IMR-90 (cell line): ENCODE measurements around the gene CHCHD1. TPM values are rescaled to one million over a fixed set of nuclear protein-coding genes. Genes with fewer than 3 reads are reported as not detected.

Experiments used
- ATAC-seq: fragments of 200-7000 bp; cut with Tn5 transposase; 2 replicates; pipeline ENCODE4 v1.9.1; 2020; ENCODE audit warnings: low read depth, mild to moderate bottlenecking, moderate library complexity
- BruUV-seq: library from RNA; stranded (reverse); fragments of 400-500 nt; replicated peaks from 2 replicates; lab custom pipeline; 2021; lab: Mats Ljungman, UMichigan
- CTCF ChIA-PET: fragments of 300-600 bp; formaldehyde crosslinking; extraction: SDS; loops from one replicate; lab custom pipeline; 2021; ENCODE audit warnings: antibody characterized with exemption; lab: Yijun Ruan, JAX
- POLR2A ChIA-PET: fragments of 300-600 bp; sonication (Branson Sonifier 250); formaldehyde crosslinking; loops from one replicate; lab custom pipeline; 2022; ENCODE audit warnings: antibody characterized with exemption; ENCODE audit not compliant: unreplicated experiment; lab: Charles Lee
- DNase-seq: peaks from one replicate; pipeline ENCODE4 v3.0.0; 2013
- H2AFZ ChIP-seq: replicated peaks from 2 replicates; pipeline ENCODE3; 2013; ENCODE audit warnings: low read length, mild to moderate bottlenecking; ENCODE audit not compliant: poor library complexity
- H2AK5ac ChIP-seq: 2 replicates; pipeline ENCODE4 v1.6.1; 2013; ENCODE audit warnings: low read depth, low read length, inconsistent platforms
- H2AK9ac ChIP-seq: replicated peaks from 2 replicates; pipeline ENCODE3; 2013; ENCODE audit warnings: mild to moderate bottlenecking, low read depth, low read length, moderate library complexity; ENCODE audit not compliant: poor library complexity
- H2BK120ac ChIP-seq: 2 replicates; pipeline ENCODE4 v1.6.1; 2013; ENCODE audit warnings: low read depth, low read length, inconsistent platforms
- H2BK15ac ChIP-seq: 3 replicates; pipeline ENCODE4 v1.6.1; 2013; ENCODE audit warnings: low read depth, low read length, inconsistent platforms
- H2BK20ac ChIP-seq: 2 replicates; pipeline ENCODE4 v1.6.1; 2013; ENCODE audit warnings: low read depth, mild to moderate bottlenecking, inconsistent platforms, low read length, moderate library complexity
- H2BK5ac ChIP-seq: 2 replicates; pipeline ENCODE4 v1.6.1; 2013; ENCODE audit warnings: mild to moderate bottlenecking, low read depth, low read length, inconsistent platforms; ENCODE audit not compliant: poor library complexity, severe bottlenecking
- H3K14ac ChIP-seq: replicated peaks from 2 replicates; pipeline ENCODE4 v1.6.1; 2013; ENCODE audit warnings: low read depth, low read length, inconsistent platforms
- H3K18ac ChIP-seq: 2 replicates; pipeline ENCODE4 v1.6.1; 2013; ENCODE audit warnings: low read depth, low read length, control low read depth
- H3K23ac ChIP-seq: 2 replicates; pipeline ENCODE4 v1.6.1; 2013; ENCODE audit warnings: low read depth, low read length, inconsistent platforms
- H3K27ac ChIP-seq: 2 replicates; pipeline ENCODE4 v1.5.1; 2013; ENCODE audit warnings: mild to moderate bottlenecking, control low read depth, low read length; ENCODE audit not compliant: insufficient read depth
- H3K27me3 ChIP-seq: 2 replicates; pipeline ENCODE4 v1.6.1; 2013; ENCODE audit warnings: low read length; ENCODE audit not compliant: control insufficient read depth, insufficient read depth
- H3K36me3 ChIP-seq: 2 replicates; pipeline ENCODE4 v1.6.1; 2013; ENCODE audit warnings: low read length, mixed read lengths; ENCODE audit not compliant: control insufficient read depth, insufficient read depth
- H3K4ac ChIP-seq: 2 replicates; pipeline ENCODE4 v1.6.1; 2013; ENCODE audit warnings: low read depth, low read length, inconsistent platforms
- H3K4me1 ChIP-seq: 2 replicates; pipeline ENCODE4 v1.6.1; 2013; ENCODE audit warnings: low read length, mixed read lengths; ENCODE audit not compliant: control insufficient read depth, insufficient read depth
- H3K4me2 ChIP-seq: 2 replicates; pipeline ENCODE4 v1.6.1; 2013; ENCODE audit warnings: low read depth, mild to moderate bottlenecking, control low read depth, low read length, moderate library complexity
- H3K4me3 ChIP-seq: 2 replicates; pipeline ENCODE4 v1.5.1; 2013; ENCODE audit warnings: low read depth, mild to moderate bottlenecking, control low read depth, low read length, moderate library complexity; ENCODE audit not compliant: insufficient read depth
- H3K56ac ChIP-seq: 2 replicates; pipeline ENCODE4 v1.6.1; 2013; ENCODE audit warnings: low read length, inconsistent platforms; ENCODE audit not compliant: insufficient read depth; ENCODE audit errors: extremely low read depth
- H3K79me1 ChIP-seq, 2 experiments: 2 replicates each; pipeline ENCODE4 v1.6.1; 2013; ENCODE audit warnings: low read length in 2 of 2, inconsistent platforms in 1 of 2, low read depth in 1 of 2
- H3K9ac ChIP-seq: 2 replicates; pipeline ENCODE4 v1.6.1; 2013; ENCODE audit warnings: low read depth, low read length, control low read depth
- H3K9me1 ChIP-seq: 2 replicates; pipeline ENCODE4 v1.6.1; 2013; ENCODE audit warnings: low read length, inconsistent platforms; ENCODE audit not compliant: insufficient read depth
- H3K9me3 ChIP-seq: 2 replicates; pipeline ENCODE4 v1.6.1; 2013; ENCODE audit warnings: low read length; ENCODE audit not compliant: control insufficient read depth, insufficient read depth
- H4K20me1 ChIP-seq: 2 replicates; pipeline ENCODE4 v1.6.1; 2013; ENCODE audit warnings: low read length, inconsistent platforms; ENCODE audit not compliant: insufficient read depth
- H4K5ac ChIP-seq: 2 replicates; pipeline ENCODE4 v1.6.1; 2013; ENCODE audit warnings: mild to moderate bottlenecking, low read depth, low read length, control low read depth
- H4K8ac ChIP-seq, 2 experiments: 2 replicates each; pipeline ENCODE4 v1.6.1; 2013; ENCODE audit warnings: low read depth in 2 of 2, low read length in 2 of 2, control low read depth in 1 of 2, inconsistent platforms in 1 of 2
- H4K91ac ChIP-seq: 2 replicates; pipeline ENCODE4 v1.6.1; 2013; ENCODE audit warnings: low read depth, low read length, inconsistent platforms; ENCODE audit not compliant: insufficient read depth
- BHLHE40 ChIP-seq: fragments of 150-350 bp; IDR thresholded peaks from 2 replicates; pipeline ENCODE4 v1.6.1; 2016; ENCODE audit warnings: mild to moderate bottlenecking, low read depth, low read length
- CEBPB ChIP-seq: IDR thresholded peaks from 2 replicates; pipeline ENCODE4 v1.6.1; 2012; ENCODE audit warnings: low read depth, low read length, improper control_type of control experiment
- CHD1 ChIP-seq: IDR thresholded peaks from 2 replicates; pipeline ENCODE4 v1.6.1; 2012; ENCODE audit warnings: low read depth, low read length, improper control_type of control experiment
- FOS ChIP-seq: fragments of 150-350 bp; IDR thresholded peaks from 2 replicates; pipeline ENCODE4 v1.6.1; 2016; ENCODE audit warnings: low read depth, low read length
- MAFK ChIP-seq: IDR thresholded peaks from 2 replicates; pipeline ENCODE4 v1.6.1; 2012; ENCODE audit warnings: low read depth, low read length, improper control_type of control experiment
- MAZ ChIP-seq: IDR thresholded peaks from 2 replicates; pipeline ENCODE4 v1.6.1; 2012; ENCODE audit warnings: low read depth, mild to moderate bottlenecking, low read length, improper control_type of control experiment, moderate library complexity, borderline replicate concordance
- MXI1 ChIP-seq: IDR thresholded peaks from 2 replicates; pipeline ENCODE4 v1.6.1; 2012; ENCODE audit warnings: low read depth, mild to moderate bottlenecking, low read length, moderate library complexity, borderline replicate concordance
- NFE2L2 ChIP-seq: fragments of 150-350 bp; IDR thresholded peaks from 2 replicates; pipeline ENCODE4 v1.6.1; 2016; ENCODE audit warnings: low read depth, mild to moderate bottlenecking, low read length
- POLR2A ChIP-seq: IDR thresholded peaks from 2 replicates; pipeline ENCODE4 v1.6.1; 2012; ENCODE audit warnings: mild to moderate bottlenecking, low read depth, low read length
- RAD21 ChIP-seq: IDR thresholded peaks from 2 replicates; pipeline ENCODE4 v1.6.1; 2012; ENCODE audit warnings: low read length, improper control_type of control experiment
- RCOR1 ChIP-seq: IDR thresholded peaks from 2 replicates; pipeline ENCODE4 v1.6.1; 2012; ENCODE audit warnings: mild to moderate bottlenecking, low read length, improper control_type of control experiment; ENCODE audit not compliant: insufficient replicate concordance
- RFX5 ChIP-seq: IDR thresholded peaks from 2 replicates; pipeline ENCODE4 v1.8.0; 2012; ENCODE audit warnings: low read depth, mild to moderate bottlenecking, low read length, moderate library complexity
- SMC3 ChIP-seq: fragments of 150-350 bp; IDR thresholded peaks from 2 replicates; pipeline ENCODE4 v1.6.1; 2016; ENCODE audit warnings: low read depth, mild to moderate bottlenecking, antibody characterized with exemption, low read length, moderate library complexity
- WGBS, 2 experiments: methylation state at CpG; one replicate each; pipeline versions ENCODE4 v1.1.5 to v1.1.7; 2013; ENCODE audit warnings: missing lambda C conversion rate in 2 of 2; ENCODE audit not compliant: insufficient read length in 1 of 2; ENCODE audit errors: extremely low coverage in 2 of 2; 5-methylcytosine and 5-hydroxymethylcytosine counted together
- dilution Hi-C: fragments of 300-500 bp; cut with HindIII; formaldehyde crosslinking; loops from one replicate; pipeline ENCODE4 v1.14.3; 2018; ENCODE audit warnings: low sequenced_read_pairs; ENCODE audit not compliant: unreplicated experiment
- in situ Hi-C: fragments of 300-500 bp; cut with MboI; formaldehyde crosslinking; loops from 3 replicates; pipeline ENCODE4 v1.14.3; 2019; ENCODE audit warnings: low sequenced_read_pairs, inconsistent platforms, mixed read lengths
- intact Hi-C: fragments of 100-400 bp; cut with micrococcal nuclease; formaldehyde crosslinking; loops from 2 replicates; pipeline ENCODE4 v1.10.0; 2022
- polyA plus RNA-seq, 3 experiments: library from polyadenylated mRNA; depleted of rRNA; stranded (reverse); fragments of >200 nt; gene quantifications; 2 replicates each; pipeline ENCODE4 v1.2.3, GENCODE V29; 2012; ENCODE audit warnings: low replicate concordance in 1 of 3
- total RNA-seq: library from RNA; depleted of rRNA; stranded (reverse); fragments of >200 nt; gene quantifications from 2 replicates; pipeline ENCODE4 v1.2.3, GENCODE V29; 2012
- TF ChIP-seq, protein P1 (sequence below): fragments of 150-350 bp; IDR thresholded peaks from 2 replicates; pipeline ENCODE4 v1.6.1; 2016; ENCODE audit warnings: low read depth, mild to moderate bottlenecking, low read length, moderate library complexity, borderline replicate concordance
- TF ChIP-seq, protein P2 (sequence below): fragments of 150-350 bp; IDR thresholded peaks from 2 replicates; pipeline ENCODE4 v1.6.1; 2017; ENCODE audit warnings: mild to moderate bottlenecking, antibody characterized with exemption, low read length, low read depth
- TF ChIP-seq, protein P3 (sequence below): conservative IDR thresholded peaks from 2 replicates; pipeline ENCODE4 v1.5.1; 2012; ENCODE audit warnings: mild to moderate bottlenecking, low read depth, low read length, improper control_type of control experiment

Gene CHCHD1
- total and polyA plus RNA-seq, 2 of the 4 experiments (the other 2 are of a cell fraction), result 11.5 to 21.0 TPM

DNA sequence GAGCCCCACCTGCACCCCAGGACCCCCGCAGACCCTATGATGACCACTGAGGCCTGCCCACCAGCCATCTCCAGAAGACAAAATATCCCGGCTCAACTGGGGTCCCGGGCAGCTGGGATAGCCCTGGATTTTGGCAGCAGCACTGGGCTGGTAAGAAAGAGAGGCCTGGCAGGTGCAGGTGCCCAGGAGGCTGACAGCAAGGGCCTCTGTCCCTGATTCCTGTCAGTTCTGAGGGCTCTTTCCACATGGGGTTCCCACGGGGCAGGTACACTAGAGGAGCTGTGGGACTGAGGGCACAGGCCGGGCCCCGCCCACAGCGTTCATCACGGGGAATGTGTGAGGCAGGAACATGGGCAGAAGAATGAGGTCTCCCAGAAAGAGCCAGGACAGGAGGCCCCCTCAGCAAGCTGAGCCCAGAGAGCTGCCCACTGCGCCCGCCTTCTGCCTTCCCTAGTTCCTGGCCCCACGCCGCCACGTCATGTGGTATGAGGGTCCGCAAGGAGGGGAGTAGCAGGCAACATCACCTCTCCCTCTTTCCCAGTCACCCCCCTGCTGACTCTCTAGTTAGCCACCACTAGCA, 42.4 kb downstream of the CHCHD1 start:
- Histone ChIP-seq H3K9me3 (no peaks in the 10 kb centered on the region), H3K23ac (no peak overlapping the region), H4K20me1 (no peaks in the 10 kb centered on the region), H3K27ac (no peak overlapping the region), H3K9ac (no peak overlapping the region), H4K8ac (no peak overlapping the region), H4K5ac (no peak overlapping the region), H3K79me1 (no peaks in the 10 kb centered on the region; a peak in 1 of 4 replicates), H3K27me3 (no peaks in the 10 kb centered on the region), H3K4me2 (no peak overlapping the region), H3K4me3 (no peak overlapping the region), H2BK20ac (no peak overlapping the region), H3K56ac (no peak overlapping the region), H3K14ac (no peak overlapping the region), H3K4ac (no peak overlapping the region), H3K18ac (no peak overlapping the region), H4K91ac (no peak overlapping the region), H2AFZ (no peak overlapping the region), H2AK9ac (no peak overlapping the region), H3K36me3 (peaks cover 30% of the 10 kb centered on the region), H3K4me1 (no peaks in the 10 kb centered on the region; the same call in 1 of the 2 replicates), H2AK5ac (no peak overlapping the region), H3K9me1 (peaks cover 12% of the 10 kb centered on the region; the same call in 1 of the 2 replicates), H2BK5ac (no peak overlapping the region), H2BK120ac (no peak overlapping the region), H2BK15ac (no peak overlapping the region)
- intact Hi-C loops, result no loop called here
- ChIA-PET POLR2A (no interaction called here), CTCF (no interaction called here)
- TF ChIP-seq MAFK (no peak), FOS (no peak), POLR2A (no peak), CEBPB (no peak), MXI1 (no peak), NFE2L2 (no peak), BHLHE40 (no peak), RAD21 (no peak), SMC3 (no peak), MAZ (no peak), CHD1 (no peak), RCOR1 (no peak), RFX5 (no peak)
- TF ChIP-seq, protein P1, sequence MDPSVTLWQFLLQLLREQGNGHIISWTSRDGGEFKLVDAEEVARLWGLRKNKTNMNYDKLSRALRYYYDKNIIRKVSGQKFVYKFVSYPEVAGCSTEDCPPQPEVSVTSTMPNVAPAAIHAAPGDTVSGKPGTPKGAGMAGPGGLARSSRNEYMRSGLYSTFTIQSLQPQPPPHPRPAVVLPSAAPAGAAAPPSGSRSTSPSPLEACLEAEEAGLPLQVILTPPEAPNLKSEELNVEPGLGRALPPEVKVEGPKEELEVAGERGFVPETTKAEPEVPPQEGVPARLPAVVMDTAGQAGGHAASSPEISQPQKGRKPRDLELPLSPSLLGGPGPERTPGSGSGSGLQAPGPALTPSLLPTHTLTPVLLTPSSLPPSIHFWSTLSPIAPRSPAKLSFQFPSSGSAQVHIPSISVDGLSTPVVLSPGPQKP, result no peak
- TF ChIP-seq, protein P2, sequence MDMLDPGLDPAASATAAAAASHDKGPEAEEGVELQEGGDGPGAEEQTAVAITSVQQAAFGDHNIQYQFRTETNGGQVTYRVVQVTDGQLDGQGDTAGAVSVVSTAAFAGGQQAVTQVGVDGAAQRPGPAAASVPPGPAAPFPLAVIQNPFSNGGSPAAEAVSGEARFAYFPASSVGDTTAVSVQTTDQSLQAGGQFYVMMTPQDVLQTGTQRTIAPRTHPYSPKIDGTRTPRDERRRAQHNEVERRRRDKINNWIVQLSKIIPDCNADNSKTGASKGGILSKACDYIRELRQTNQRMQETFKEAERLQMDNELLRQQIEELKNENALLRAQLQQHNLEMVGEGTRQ, result no peak
- TF ChIP-seq, protein P3, sequence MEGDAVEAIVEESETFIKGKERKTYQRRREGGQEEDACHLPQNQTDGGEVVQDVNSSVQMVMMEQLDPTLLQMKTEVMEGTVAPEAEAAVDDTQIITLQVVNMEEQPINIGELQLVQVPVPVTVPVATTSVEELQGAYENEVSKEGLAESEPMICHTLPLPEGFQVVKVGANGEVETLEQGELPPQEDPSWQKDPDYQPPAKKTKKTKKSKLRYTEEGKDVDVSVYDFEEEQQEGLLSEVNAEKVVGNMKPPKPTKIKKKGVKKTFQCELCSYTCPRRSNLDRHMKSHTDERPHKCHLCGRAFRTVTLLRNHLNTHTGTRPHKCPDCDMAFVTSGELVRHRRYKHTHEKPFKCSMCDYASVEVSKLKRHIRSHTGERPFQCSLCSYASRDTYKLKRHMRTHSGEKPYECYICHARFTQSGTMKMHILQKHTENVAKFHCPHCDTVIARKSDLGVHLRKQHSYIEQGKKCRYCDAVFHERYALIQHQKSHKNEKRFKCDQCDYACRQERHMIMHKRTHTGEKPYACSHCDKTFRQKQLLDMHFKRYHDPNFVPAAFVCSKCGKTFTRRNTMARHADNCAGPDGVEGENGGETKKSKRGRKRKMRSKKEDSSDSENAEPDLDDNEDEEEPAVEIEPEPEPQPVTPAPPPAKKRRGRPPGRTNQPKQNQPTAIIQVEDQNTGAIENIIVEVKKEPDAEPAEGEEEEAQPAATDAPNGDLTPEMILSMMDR, result no peak
- no peak for DNase-seq
- WGBS, 2 experiments, result 60% methylated on average over 1 of the region's 14 CpGs; no CpG with 5 or more reads in 1 of the 2 experiments
- in situ Hi-C loops, result no loop called here
- ATAC-seq, result no peak
- dilution Hi-C loops, result no loop called here
- no TSS peak for BruUV-seq
